Heart left ventricle (tissue), 16 donors: ENCODE measurements around the gene ASB1. TPM values are rescaled to one million over a fixed set of nuclear protein-coding genes. Genes with fewer than 3 reads are reported as not detected.

ENCODE experiments used
- ATAC-seq, 4 donors: fragments of 200-7000 bp; cut with Tn5 transposase; one replicate each; pipeline ENCODE4 v1.9.1; 2020 to 2022; ENCODE audit warnings: moderate library complexity in 4 of 4, mild to moderate bottlenecking in 3 of 4, moderate number of reproducible peaks in 1 of 4
- DNase-seq, 5 donors: peaks; one replicate each; pipeline ENCODE4 v3.0.0-alpha.2; 2020
- H3K27ac ChIP-seq, 12 donors: fragments of 200-600 bp; sonication (generic) in 4 of 12; one replicate each; pipeline versions ENCODE4 v1.5.0 to v1.8.0; 2016 to 2022; ENCODE audit warnings: mild to moderate bottlenecking in 2 of 12
- H3K27me3 ChIP-seq, 9 donors: fragments of 200-600 bp; sonication (generic) in 2 of 9; one replicate each; pipeline versions ENCODE4 v1.5.1 to v1.8.0; 2016 to 2022; ENCODE audit warnings: mild to moderate bottlenecking in 3 of 9
- H3K36me3 ChIP-seq, 9 donors: fragments of 200-600 bp; sonication (generic) in 2 of 9; one replicate each; pipeline versions ENCODE4 v1.5.0 to v1.8.0; 2018 to 2022; ENCODE audit warnings: mild to moderate bottlenecking in 2 of 9
- H3K4me1 ChIP-seq, 12 donors: fragments of 200-600 bp; sonication (generic) in 4 of 12; one replicate each; pipeline versions ENCODE4 v1.5.0 to v1.8.0; 2016 to 2022; ENCODE audit warnings: mild to moderate bottlenecking in 3 of 12
- H3K4me3 ChIP-seq, 12 donors: fragments of 200-600 bp; sonication (generic) in 4 of 12; one replicate each; pipeline versions ENCODE4 v1.5.0 to v1.8.0; 2017 to 2022; ENCODE audit warnings: mild to moderate bottlenecking in 9 of 12, moderate library complexity in 4 of 12
- H3K9me3 ChIP-seq, 12 donors: fragments of 200-600 bp; sonication (generic) in 4 of 12; one replicate each; pipeline versions ENCODE4 v1.5.0 to v1.8.0; 2016 to 2022; ENCODE audit warnings: mild to moderate bottlenecking in 1 of 12
- POLR2A ChIP-seq, 2 donors: fragments of 450-650 bp; IDR thresholded peaks; one replicate each; pipeline ENCODE4 v1.6.1; 2017; ENCODE audit warnings: antibody characterized with exemption in 2 of 2, mild to moderate bottlenecking in 2 of 2, moderate library complexity in 2 of 2
- WGBS, 4 donors: extraction: QIAGEN DNeasy Blood & Tissue Kit in 2 of 4; methylation state at CpG; one replicate each; pipeline versions ENCODE4 v1.1.5 to v1.1.7; 2013 to 2018; 5-methylcytosine and 5-hydroxymethylcytosine counted together
- intact Hi-C, 10 donors: fragments of 100-400 bp; cut with DNase I; formaldehyde crosslinking; loops; one replicate each; pipeline versions ENCODE4 v1.11.1 to v1.14.2; 2022
- polyA plus RNA-seq, 2 donors: library from polyadenylated mRNA; stranded (reverse); fragments of 200-250 nt; gene quantifications; one replicate each; pipeline ENCODE4 v1.2.3, GENCODE V29; 2013
- total RNA-seq, 9 donors: library from RNA; depleted of rRNA in 2 of 9; stranded (reverse); fragments of >200 nt in 2 of 9; fragmentation: NEBNext Ultra II Directional in 3 of 9; extraction: Animal tissue kit (Norgen Biotek cat#: 25700) in 3 of 9; gene quantifications; one replicate each; pipeline versions ENCODE4 v1.1.0 to v1.2.4, GENCODE V29; 2016 to 2023
- TF ChIP-seq, protein P1 (sequence below), 12 donors: fragments of 200-600 bp; sonication (generic) in 4 of 12; IDR thresholded peaks; one replicate each; pipeline versions ENCODE4 v1.5.0 to v1.8.0; 2018 to 2022; ENCODE audit warnings: antibody characterized with exemption in 12 of 12, mild to moderate bottlenecking in 5 of 12
- donor health status: ischemic (EF 13 %, LVEDD 7.1; RV severe dilation, severe dysfunction).
- donor health status: healthy with polysubstance abuse.
- donor health status: DM: no; HTN: yes; CAD: no.
- donor health status: DM: no; HTN: no; CAD: no.
- donor health status: ischemic (EF 25% LVEDD 6.9; RV normal size, moderate dysfunction).
- donor health status: ischemic (EF 25% LVEDD 5.7; RV mildly dilated, moderate dysfunction).
- donor health status: healthy.
- donor health status: DM: yes; HTN: yes; CAD: no.
- donor health status: ischemic (EF 35%, LVEDD 5.7; RV mildly dilated, moderate dysfunction).
- donor health status: nonischemic (EF 11% LVEDD 7.7; RV severe dilation, severe dysfunction).
- donor health status: DM: yes; HTN: yes; CAD: no.
- donor health status: PGD.
- donor health status: ischemic (EF 29% LVEDD 5.4; RV normal size, mild dysfunction).
- donor health status: nonischemic (EF 23%, LVEDD 6.1; RV moderate dilation, normal function).

ASB1 gene
- total and polyA plus RNA-seq, 11 donors = 31.8 to 57.5 (median 46.7) TPM

DNA sequence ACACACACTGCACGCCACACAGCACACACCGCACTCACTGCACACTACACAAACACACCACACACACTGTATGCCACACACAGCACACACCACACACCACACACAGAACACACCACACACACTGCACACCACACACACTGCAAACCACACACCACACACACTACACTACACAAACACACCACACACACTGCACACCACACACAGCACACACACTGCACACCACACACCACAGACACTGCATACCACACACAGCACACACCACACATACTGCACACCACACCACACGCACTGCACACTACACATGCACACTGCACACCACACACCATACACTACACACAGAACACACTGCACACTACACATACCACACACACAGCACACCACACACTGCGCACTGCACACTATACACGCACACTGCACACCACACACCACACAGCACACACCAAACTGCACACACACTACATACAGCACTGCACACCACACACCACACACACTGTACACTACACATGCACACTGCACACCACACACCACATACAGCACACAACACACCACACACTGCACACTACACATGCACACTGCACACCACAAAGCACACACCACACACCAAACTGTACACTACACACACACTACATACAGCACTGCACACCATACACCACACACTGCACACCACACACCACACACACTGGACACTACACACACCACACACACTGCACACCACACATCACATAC is 59.6 kb downstream of the ASB1 start:
- Histone ChIP-seq H3K27ac (no peak overlapping the region), H3K4me3 (no peak overlapping the region), H3K4me1 (no peaks in the 10 kb centered on the region), H3K36me3 (no peaks in the 10 kb centered on the region), H3K27me3 (no peaks in the 10 kb centered on the region), H3K9me3 (peaks cover 0 to 5% (median 0%) of the 10 kb centered on the region in 12 donors)
- WGBS, 4 donors = 94 to 99% (median 95%) methylated on average over 5 of the region's 5 CpGs
- intact Hi-C loops = no loop called here
- peak in 1 of 5 donors; percentile 23 for DNase-seq
- TF ChIP-seq, protein P1, sequence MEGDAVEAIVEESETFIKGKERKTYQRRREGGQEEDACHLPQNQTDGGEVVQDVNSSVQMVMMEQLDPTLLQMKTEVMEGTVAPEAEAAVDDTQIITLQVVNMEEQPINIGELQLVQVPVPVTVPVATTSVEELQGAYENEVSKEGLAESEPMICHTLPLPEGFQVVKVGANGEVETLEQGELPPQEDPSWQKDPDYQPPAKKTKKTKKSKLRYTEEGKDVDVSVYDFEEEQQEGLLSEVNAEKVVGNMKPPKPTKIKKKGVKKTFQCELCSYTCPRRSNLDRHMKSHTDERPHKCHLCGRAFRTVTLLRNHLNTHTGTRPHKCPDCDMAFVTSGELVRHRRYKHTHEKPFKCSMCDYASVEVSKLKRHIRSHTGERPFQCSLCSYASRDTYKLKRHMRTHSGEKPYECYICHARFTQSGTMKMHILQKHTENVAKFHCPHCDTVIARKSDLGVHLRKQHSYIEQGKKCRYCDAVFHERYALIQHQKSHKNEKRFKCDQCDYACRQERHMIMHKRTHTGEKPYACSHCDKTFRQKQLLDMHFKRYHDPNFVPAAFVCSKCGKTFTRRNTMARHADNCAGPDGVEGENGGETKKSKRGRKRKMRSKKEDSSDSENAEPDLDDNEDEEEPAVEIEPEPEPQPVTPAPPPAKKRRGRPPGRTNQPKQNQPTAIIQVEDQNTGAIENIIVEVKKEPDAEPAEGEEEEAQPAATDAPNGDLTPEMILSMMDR (IDR thresholded peaks at IDR 0.05) = no peak
- no peak for TF ChIP-seq POLR2A (IDR thresholded peaks at IDR 0.05)
- ATAC-seq = peak in 1 of 4 donors; percentile 14

DNA sequence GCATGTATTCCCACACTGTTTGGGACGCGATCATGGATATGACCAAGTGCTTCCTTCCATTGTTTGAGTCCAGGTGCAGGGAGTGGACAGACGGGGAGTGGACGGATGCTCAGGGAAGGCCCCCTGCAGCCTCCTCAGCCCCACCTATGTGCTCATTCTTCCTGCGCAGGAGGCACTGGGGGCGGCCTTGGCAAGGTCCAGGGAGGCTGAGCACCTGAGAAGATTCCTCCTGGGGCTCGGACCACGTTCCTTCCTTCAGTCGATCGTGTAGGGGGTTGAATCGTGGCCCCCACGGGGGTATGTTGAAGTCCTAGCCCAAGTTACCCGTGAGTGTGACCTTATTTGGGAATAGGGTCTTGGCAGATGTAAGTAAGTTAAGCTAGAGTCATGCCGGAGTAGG is 60.4 kb downstream of the ASB1 start:
- ATAC-seq = no peak
- Histone ChIP-seq H3K4me1 (no peaks in the 10 kb centered on the region), H3K27me3 (no peaks in the 10 kb centered on the region), H3K4me3 (no peak overlapping the region), H3K9me3 (peaks cover 0 to 5% (median 0%) of the 10 kb centered on the region in 12 donors), H3K27ac (no peak overlapping the region), H3K36me3 (no peaks in the 10 kb centered on the region)
- DNase-seq = peak in 1 of 5 donors; percentile 25
- 67 to 91% (median 73%) methylated on average over 10 to 14 of the region's 14 CpGs for WGBS, 4 donors
- no peak for TF ChIP-seq POLR2A (IDR thresholded peaks at IDR 0.05)
- TF ChIP-seq, protein P1 (IDR thresholded peaks at IDR 0.05) = no peak
- intact Hi-C loops = no loop called here

DNA sequence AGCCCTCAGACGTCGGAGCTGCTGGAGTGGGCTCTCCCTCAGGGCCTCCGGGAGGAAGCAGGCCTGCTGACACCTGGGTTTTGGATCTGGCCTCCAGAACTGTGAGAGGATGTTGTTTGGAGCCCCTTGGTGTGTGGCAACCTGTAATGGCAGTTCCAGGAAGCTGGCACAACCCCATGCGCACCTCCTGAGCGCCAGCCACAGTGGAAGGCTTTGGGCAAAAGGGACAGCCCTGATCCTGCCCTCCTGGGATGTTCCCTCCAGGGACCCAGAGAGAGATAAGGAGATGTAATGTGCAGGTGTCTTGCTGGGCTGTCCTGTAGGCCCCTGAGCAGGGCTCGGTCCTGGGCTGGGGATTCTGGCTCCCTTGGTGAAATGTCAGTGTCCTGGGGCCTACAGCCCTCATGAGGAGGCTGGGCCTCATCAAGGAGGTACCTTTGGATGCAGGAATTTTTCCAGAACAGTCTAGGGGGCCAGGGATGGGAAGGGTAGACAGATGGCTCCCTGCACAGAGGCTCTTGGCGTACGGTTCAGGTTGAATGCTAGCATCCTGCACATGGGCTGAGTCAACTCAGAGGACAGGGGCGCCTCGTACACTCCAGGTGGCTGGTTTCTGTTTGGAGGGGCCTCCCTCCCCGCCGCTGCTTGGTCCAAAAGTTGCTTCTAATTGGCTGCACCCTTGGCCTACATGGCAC is 61.1 kb downstream of the ASB1 start:
- Histone ChIP-seq H3K4me3 (no peak overlapping the region), H3K4me1 (no peaks in the 10 kb centered on the region), H3K9me3 (peaks cover 0 to 5% (median 0%) of the 10 kb centered on the region in 12 donors), H3K27ac (no peak overlapping the region), H3K27me3 (no peaks in the 10 kb centered on the region), H3K36me3 (no peaks in the 10 kb centered on the region)
- no peak for TF ChIP-seq POLR2A (IDR thresholded peaks at IDR 0.05)
- TF ChIP-seq, protein P1 (IDR thresholded peaks at IDR 0.05) = no peak
- ATAC-seq = no peak
- intact Hi-C loops = no loop called here
- WGBS, 4 donors = 82 to 91% (median 84%) methylated on average over 12 of the region's 12 CpGs
- no peak for DNase-seq

DNA sequence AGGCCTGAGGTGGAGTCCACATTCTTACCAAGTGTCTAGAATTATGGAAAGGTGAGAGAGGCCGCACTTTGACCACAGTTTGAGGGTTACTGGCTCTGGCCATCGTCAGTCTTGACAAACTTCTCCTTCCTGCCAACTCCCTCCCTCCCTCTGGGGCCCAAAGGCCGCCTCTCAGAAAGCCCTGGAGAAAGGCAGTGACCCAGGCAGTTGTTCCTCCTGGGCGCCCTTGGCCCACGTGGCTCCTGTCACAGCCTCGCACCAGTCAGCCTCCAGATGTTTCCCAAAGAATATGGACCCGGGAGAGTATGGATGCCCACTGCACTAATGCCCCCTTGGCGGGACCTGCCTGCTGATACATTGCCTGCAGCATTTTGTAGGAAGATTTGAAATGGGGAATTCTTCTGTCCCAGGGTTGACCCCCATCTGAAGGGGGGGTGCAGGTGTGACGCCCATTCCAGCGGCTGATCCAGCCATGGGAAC is 61.7 kb downstream of the ASB1 start:
- peaks cover 0 to under 1% (median 0%) of the 10 kb centered on the region in 9 donors for H3K27me3 ChIP-seq
- peak in 1 of 5 donors; percentile 30 for DNase-seq
- intact Hi-C loops = no loop called here
- peaks cover 0 to 5% (median 0%) of the 10 kb centered on the region in 12 donors for H3K9me3 ChIP-seq
- H3K4me3 ChIP-seq = no peak overlapping the region
- H3K4me1 ChIP-seq = no peaks in the 10 kb centered on the region
- TF ChIP-seq, protein P1 (IDR thresholded peaks at IDR 0.05) = no peak
- TF ChIP-seq POLR2A (IDR thresholded peaks at IDR 0.05) = no peak
- WGBS, 4 donors = 81 to 90% (median 85%) methylated on average over 10 of the region's 10 CpGs
- ATAC-seq = no peak
- no peaks in the 10 kb centered on the region for H3K36me3 ChIP-seq
- no peak overlapping the region for H3K27ac ChIP-seq
